HEK293 (cell line): ENCODE measurements around the gene FAM83D.

Source experiments
- BCL11A ChIP-seq: fragments of 450-650 bp; formaldehyde crosslinking; IDR thresholded peaks from 2 replicates; pipeline ENCODE4 v1.5.1; 2016; ENCODE audit warnings: low read depth, missing biosample characterization, missing genetic modification characterization
- GFI1B ChIP-seq: fragments of 450-650 bp; formaldehyde crosslinking; IDR thresholded peaks from 2 replicates; pipeline ENCODE4 v1.5.1; 2016; ENCODE audit warnings: missing biosample characterization, missing genetic modification characterization
- GLIS2 ChIP-seq: fragments of 450-650 bp; formaldehyde crosslinking; IDR thresholded peaks from 2 replicates; pipeline ENCODE4 v1.5.1; 2016; ENCODE audit warnings: missing biosample characterization, missing genetic modification characterization
- HOXD13 ChIP-seq: sonication (generic); formaldehyde crosslinking; IDR thresholded peaks from 2 replicates; pipeline ENCODE4 v1.8.0; 2022; ENCODE audit warnings: missing genetic modification reagents, borderline replicate concordance
- OSR2 ChIP-seq: fragments of 450-650 bp; formaldehyde crosslinking; IDR thresholded peaks from 2 replicates; pipeline ENCODE4 v1.5.1; 2016; ENCODE audit warnings: missing biosample characterization, missing genetic modification characterization
- SETDB1 ChIP-seq: IDR thresholded peaks from one replicate; pipeline ENCODE4 v1.6.1; 2017; ENCODE audit warnings: mild to moderate bottlenecking, low read length, moderate library complexity, mixed read lengths; ENCODE audit not compliant: insufficient read length
- ZBTB1 ChIP-seq: fragments of 450-650 bp; formaldehyde crosslinking; IDR thresholded peaks from 2 replicates; pipeline ENCODE4 v1.5.1; 2016; ENCODE audit warnings: missing biosample characterization, missing genetic modification characterization
- ZBTB17 ChIP-seq: fragments of 450-650 bp; formaldehyde crosslinking; IDR thresholded peaks from 2 replicates; pipeline ENCODE4 v1.5.1; 2016; ENCODE audit warnings: missing biosample characterization, missing genetic modification characterization
- ZNF174 ChIP-seq: fragments of 450-650 bp; formaldehyde crosslinking; IDR thresholded peaks from 2 replicates; pipeline ENCODE4 v1.5.0; 2017; ENCODE audit warnings: missing biosample characterization, mild to moderate bottlenecking, missing genetic modification characterization
- ZNF560 ChIP-seq: fragments of 450-650 bp; formaldehyde crosslinking; IDR thresholded peaks from 2 replicates; pipeline ENCODE4 v1.5.1; 2017; ENCODE audit warnings: missing biosample characterization, missing genetic modification characterization, borderline replicate concordance
- TF ChIP-seq, protein P1 (sequence below): fragments of 450-650 bp; formaldehyde crosslinking; IDR thresholded peaks from 2 replicates; pipeline ENCODE4 v1.5.1; 2016; ENCODE audit warnings: missing biosample characterization, missing genetic modification characterization
- TF ChIP-seq, protein P2 (sequence below): fragments of 450-650 bp; formaldehyde crosslinking; IDR thresholded peaks from 2 replicates; pipeline ENCODE4 v1.5.1; 2016; ENCODE audit warnings: missing biosample characterization, missing genetic modification characterization

- TF ChIP-seq ZBTB1 (tag by site-specific recombination) (no peak), HOXD13 (CRISPR knock-in tag) (no peak), OSR2 (tag by site-specific recombination) (no peak), ZNF174 (tag by site-specific recombination) (no peak), BCL11A (no peak), GFI1B (no peak), ZBTB17 (no peak), GLIS2 (tag by site-specific recombination) (no peak), ZNF560 (no peak), SETDB1 (no peak)
- TF ChIP-seq, protein P1, sequence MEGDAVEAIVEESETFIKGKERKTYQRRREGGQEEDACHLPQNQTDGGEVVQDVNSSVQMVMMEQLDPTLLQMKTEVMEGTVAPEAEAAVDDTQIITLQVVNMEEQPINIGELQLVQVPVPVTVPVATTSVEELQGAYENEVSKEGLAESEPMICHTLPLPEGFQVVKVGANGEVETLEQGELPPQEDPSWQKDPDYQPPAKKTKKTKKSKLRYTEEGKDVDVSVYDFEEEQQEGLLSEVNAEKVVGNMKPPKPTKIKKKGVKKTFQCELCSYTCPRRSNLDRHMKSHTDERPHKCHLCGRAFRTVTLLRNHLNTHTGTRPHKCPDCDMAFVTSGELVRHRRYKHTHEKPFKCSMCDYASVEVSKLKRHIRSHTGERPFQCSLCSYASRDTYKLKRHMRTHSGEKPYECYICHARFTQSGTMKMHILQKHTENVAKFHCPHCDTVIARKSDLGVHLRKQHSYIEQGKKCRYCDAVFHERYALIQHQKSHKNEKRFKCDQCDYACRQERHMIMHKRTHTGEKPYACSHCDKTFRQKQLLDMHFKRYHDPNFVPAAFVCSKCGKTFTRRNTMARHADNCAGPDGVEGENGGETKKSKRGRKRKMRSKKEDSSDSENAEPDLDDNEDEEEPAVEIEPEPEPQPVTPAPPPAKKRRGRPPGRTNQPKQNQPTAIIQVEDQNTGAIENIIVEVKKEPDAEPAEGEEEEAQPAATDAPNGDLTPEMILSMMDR (tag by site-specific recombination): no peak
- TF ChIP-seq, protein P2, sequence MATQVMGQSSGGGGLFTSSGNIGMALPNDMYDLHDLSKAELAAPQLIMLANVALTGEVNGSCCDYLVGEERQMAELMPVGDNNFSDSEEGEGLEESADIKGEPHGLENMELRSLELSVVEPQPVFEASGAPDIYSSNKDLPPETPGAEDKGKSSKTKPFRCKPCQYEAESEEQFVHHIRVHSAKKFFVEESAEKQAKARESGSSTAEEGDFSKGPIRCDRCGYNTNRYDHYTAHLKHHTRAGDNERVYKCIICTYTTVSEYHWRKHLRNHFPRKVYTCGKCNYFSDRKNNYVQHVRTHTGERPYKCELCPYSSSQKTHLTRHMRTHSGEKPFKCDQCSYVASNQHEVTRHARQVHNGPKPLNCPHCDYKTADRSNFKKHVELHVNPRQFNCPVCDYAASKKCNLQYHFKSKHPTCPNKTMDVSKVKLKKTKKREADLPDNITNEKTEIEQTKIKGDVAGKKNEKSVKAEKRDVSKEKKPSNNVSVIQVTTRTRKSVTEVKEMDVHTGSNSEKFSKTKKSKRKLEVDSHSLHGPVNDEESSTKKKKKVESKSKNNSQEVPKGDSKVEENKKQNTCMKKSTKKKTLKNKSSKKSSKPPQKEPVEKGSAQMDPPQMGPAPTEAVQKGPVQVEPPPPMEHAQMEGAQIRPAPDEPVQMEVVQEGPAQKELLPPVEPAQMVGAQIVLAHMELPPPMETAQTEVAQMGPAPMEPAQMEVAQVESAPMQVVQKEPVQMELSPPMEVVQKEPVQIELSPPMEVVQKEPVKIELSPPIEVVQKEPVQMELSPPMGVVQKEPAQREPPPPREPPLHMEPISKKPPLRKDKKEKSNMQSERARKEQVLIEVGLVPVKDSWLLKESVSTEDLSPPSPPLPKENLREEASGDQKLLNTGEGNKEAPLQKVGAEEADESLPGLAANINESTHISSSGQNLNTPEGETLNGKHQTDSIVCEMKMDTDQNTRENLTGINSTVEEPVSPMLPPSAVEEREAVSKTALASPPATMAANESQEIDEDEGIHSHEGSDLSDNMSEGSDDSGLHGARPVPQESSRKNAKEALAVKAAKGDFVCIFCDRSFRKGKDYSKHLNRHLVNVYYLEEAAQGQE: no peak
These were observed 41.9 kb downstream of the FAM83D start for GRCh38 chr20:38968090-38968489.
